Hepatocyte (in vitro differentiated cells): Measurements from ENCODE around the gene BLTP1.

Source experiments
- EZH2phosphoT487 ChIP-seq: fragments of 200-600 bp; sonication (generic); IDR thresholded peaks from one replicate; pipeline ENCODE4 v1.6.1; 2018; ENCODE audit warnings: antibody characterized with exemption, mild to moderate bottlenecking, low read depth, moderate library complexity; ENCODE audit not compliant: unreplicated experiment, severe bottlenecking
- TF ChIP-seq, protein P1 (sequence below): fragments of 200-600 bp; sonication (generic); IDR thresholded peaks from 2 replicates; pipeline ENCODE4 v1.5.1; 2016; ENCODE audit warnings: antibody characterized with exemption, mild to moderate bottlenecking; ENCODE audit not compliant: poor library complexity

DNA sequence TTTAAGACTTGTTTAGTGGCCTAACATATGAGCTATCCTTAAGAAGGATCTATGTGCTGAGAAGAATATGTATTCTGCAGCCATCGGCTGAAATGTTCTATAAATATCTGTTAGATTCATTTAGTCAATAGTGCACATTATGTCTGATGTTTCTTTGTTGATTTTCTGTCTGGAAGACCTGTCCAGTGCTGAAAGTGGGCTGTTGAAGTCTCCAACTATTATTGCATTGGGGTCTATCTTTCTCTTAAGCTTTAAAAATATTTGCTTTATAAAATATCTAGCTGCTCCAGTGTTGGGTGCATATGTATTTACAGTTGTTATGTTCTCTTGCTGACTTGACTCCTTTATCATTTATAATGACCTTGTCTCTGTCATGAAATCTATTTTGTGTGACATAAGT lies 9.4 kb upstream of the BLTP1 start:
- TF ChIP-seq, protein P1, sequence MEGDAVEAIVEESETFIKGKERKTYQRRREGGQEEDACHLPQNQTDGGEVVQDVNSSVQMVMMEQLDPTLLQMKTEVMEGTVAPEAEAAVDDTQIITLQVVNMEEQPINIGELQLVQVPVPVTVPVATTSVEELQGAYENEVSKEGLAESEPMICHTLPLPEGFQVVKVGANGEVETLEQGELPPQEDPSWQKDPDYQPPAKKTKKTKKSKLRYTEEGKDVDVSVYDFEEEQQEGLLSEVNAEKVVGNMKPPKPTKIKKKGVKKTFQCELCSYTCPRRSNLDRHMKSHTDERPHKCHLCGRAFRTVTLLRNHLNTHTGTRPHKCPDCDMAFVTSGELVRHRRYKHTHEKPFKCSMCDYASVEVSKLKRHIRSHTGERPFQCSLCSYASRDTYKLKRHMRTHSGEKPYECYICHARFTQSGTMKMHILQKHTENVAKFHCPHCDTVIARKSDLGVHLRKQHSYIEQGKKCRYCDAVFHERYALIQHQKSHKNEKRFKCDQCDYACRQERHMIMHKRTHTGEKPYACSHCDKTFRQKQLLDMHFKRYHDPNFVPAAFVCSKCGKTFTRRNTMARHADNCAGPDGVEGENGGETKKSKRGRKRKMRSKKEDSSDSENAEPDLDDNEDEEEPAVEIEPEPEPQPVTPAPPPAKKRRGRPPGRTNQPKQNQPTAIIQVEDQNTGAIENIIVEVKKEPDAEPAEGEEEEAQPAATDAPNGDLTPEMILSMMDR: no peak
- no peak for TF ChIP-seq EZH2phosphoT487
